ENCODE results near the gene CACNG8. TPM values are rescaled to one million over a fixed set of nuclear protein-coding genes. Genes with fewer than 3 reads are reported as not detected.

CACNG8 gene
- total RNA-seq, 1 experiment from 2014 or later, result 0.91 TPM

GRCh38 chr19:53985863-53986262 lies 23.1 kb downstream of the CACNG8 start:
- H3K27me3 Mint-ChIP-seq (ENCODE audit: insufficient read depth, unreplicated experiment), result no peaks in the 10 kb centered on the region
- no peak for DNase-seq
- TF ChIP-seq, protein P1, sequence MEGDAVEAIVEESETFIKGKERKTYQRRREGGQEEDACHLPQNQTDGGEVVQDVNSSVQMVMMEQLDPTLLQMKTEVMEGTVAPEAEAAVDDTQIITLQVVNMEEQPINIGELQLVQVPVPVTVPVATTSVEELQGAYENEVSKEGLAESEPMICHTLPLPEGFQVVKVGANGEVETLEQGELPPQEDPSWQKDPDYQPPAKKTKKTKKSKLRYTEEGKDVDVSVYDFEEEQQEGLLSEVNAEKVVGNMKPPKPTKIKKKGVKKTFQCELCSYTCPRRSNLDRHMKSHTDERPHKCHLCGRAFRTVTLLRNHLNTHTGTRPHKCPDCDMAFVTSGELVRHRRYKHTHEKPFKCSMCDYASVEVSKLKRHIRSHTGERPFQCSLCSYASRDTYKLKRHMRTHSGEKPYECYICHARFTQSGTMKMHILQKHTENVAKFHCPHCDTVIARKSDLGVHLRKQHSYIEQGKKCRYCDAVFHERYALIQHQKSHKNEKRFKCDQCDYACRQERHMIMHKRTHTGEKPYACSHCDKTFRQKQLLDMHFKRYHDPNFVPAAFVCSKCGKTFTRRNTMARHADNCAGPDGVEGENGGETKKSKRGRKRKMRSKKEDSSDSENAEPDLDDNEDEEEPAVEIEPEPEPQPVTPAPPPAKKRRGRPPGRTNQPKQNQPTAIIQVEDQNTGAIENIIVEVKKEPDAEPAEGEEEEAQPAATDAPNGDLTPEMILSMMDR (IDR thresholded peaks at IDR 0.05; ENCODE audit: insufficient read depth in 1 of 2, low read depth in 1 of 2, low read length in 1 of 2, severe bottlenecking in 1 of 2, unreplicated experiment in 1 of 2), result no peak
- intact Hi-C loops (cut with micrococcal nuclease; ENCODE audit: unreplicated experiment), result no loop called here
- Histone ChIP-seq H3K9me3 (no peaks in the 10 kb centered on the region), H3K36me3 (ENCODE audit: control insufficient read depth, insufficient read depth, low read length) (no peaks in the 10 kb centered on the region), H3K4me3 (ENCODE audit: low read depth, low read length) (no peak overlapping the region), H3K27me3 (replicated peaks; ENCODE audit: control insufficient read depth, insufficient read depth, low read length) (no peaks in the 10 kb centered on the region), H3K4me1 (no peaks in the 10 kb centered on the region)
- H3K36me3 Mint-ChIP-seq (ENCODE audit: insufficient read depth, unreplicated experiment), result no peaks in the 10 kb centered on the region
- peaks cover 4% of the 10 kb centered on the region for H3K9me3 Mint-ChIP-seq (ENCODE audit: unreplicated experiment)
- ChIA-PET POLR2A (no interaction called here), CTCF (no interaction called here)
- H3K27ac Mint-ChIP-seq (ENCODE audit: unreplicated experiment), result no peak overlapping the region
- no TSS peak for BruUV-seq (replicated peaks)
- no peak overlapping the region for H3K4me3 Mint-ChIP-seq (ENCODE audit: unreplicated experiment)
- no peaks in the 10 kb centered on the region for H3K4me1 Mint-ChIP-seq (ENCODE audit: low read depth, unreplicated experiment)

DNA sequence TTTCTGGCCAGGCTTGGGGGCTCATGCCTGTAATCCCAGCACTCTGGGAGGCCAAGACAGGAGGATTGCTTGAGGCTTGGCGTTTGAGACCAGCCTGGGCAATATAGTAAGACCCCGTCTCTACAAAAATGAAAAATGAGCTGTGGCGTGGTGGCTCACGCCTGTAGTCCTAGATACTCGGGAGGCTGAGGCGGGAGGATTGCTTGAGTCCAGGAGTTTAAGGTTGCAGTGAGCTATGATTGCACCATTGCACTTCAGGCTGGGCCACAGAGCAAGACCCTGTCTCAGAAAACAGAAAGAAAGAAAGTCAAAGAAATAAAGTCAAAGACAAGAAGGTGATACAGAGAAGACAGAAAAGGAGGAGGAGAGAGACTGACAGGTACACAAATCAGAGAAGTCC lies 26.2 kb downstream of the CACNG8 start:
- ChIA-PET CTCF (no interaction called here), POLR2A (no interaction called here)
- Histone ChIP-seq H3K36me3 (ENCODE audit: control insufficient read depth, insufficient read depth, low read length) (no peaks in the 10 kb centered on the region), H3K4me3 (ENCODE audit: low read depth, low read length) (no peak overlapping the region), H3K9me3 (no peaks in the 10 kb centered on the region), H3K4me1 (no peaks in the 10 kb centered on the region), H3K27me3 (replicated peaks; ENCODE audit: control insufficient read depth, insufficient read depth, low read length) (no peaks in the 10 kb centered on the region)
- Mint-ChIP-seq H3K27ac (ENCODE audit: unreplicated experiment) (no peak overlapping the region), H3K4me3 (ENCODE audit: unreplicated experiment) (no peak overlapping the region), H3K36me3 (ENCODE audit: insufficient read depth, unreplicated experiment) (no peaks in the 10 kb centered on the region), H3K9me3 (ENCODE audit: unreplicated experiment) (no peaks in the 10 kb centered on the region), H3K27me3 (ENCODE audit: insufficient read depth, unreplicated experiment) (no peaks in the 10 kb centered on the region), H3K4me1 (ENCODE audit: low read depth, unreplicated experiment) (no peaks in the 10 kb centered on the region)
- TF ChIP-seq, protein P1 (IDR thresholded peaks at IDR 0.05; ENCODE audit: insufficient read depth in 1 of 2, low read depth in 1 of 2, low read length in 1 of 2, severe bottlenecking in 1 of 2, unreplicated experiment in 1 of 2), result no peak
- no TSS peak for BruUV-seq (replicated peaks)
- intact Hi-C loops (cut with micrococcal nuclease; ENCODE audit: unreplicated experiment), result no loop called here
- DNase-seq, result no peak

DNA sequence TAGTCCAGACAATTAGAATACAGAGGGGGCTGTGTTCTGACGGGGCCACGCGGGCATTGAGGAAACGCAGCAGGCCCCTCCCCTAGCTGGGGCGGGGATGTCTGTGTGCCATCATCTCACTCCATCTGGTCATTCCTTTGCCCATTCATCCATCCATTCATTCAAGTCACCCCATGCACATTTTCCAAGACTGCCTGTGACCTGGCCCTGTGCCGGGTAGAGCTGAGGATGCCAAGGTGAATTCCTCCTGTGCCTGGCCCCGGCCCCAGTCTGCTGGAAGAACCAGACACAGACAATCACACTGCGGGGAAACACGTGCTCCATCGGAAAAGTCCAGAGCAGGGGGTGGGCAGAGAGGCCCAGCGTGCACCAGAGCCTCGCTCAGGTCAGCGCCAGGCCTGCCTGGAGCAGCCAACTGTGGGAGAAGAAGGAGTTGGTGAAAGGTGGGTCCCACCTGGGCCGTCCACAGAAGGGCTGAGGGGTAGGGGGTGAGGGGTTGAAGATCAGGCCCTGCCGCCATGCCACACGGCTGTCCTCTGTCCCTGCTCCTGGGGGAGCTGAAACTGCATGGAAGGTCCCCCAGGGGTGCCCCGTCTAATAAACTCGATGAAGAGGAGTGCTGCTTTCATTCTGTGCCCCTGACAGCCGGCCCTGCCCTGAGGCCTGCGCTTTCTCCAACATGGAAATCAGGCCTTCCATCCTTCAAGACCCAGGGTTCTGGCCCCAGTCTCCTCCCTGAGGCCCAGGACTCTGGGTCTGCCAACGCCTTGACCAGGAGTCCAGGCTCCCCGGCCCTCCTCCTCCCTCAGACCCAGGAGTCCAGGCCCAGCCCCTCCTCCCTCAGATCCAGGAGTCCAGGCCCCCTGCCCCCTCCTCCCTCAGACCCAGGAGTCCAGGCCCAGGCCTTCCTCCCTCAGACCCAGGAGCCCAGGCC lies 27.1 kb downstream of the CACNG8 start:
- Mint-ChIP-seq H3K4me3 (ENCODE audit: unreplicated experiment) (no peak overlapping the region), H3K9me3 (ENCODE audit: unreplicated experiment) (no peaks in the 10 kb centered on the region), H3K36me3 (ENCODE audit: insufficient read depth, unreplicated experiment) (no peaks in the 10 kb centered on the region), H3K27me3 (ENCODE audit: insufficient read depth, unreplicated experiment) (no peaks in the 10 kb centered on the region), H3K27ac (ENCODE audit: unreplicated experiment) (no peak overlapping the region), H3K4me1 (ENCODE audit: low read depth, unreplicated experiment) (no peaks in the 10 kb centered on the region)
- H3K4me1 ChIP-seq, result no peaks in the 10 kb centered on the region
- ChIA-PET POLR2A (no interaction called here), CTCF (no interaction called here)
- BruUV-seq (replicated peaks), result no TSS peak
- no peaks in the 10 kb centered on the region for H3K27me3 ChIP-seq (replicated peaks; ENCODE audit: control insufficient read depth, insufficient read depth, low read length)
- TF ChIP-seq, protein P1 (IDR thresholded peaks at IDR 0.05; ENCODE audit: insufficient read depth in 1 of 2, low read depth in 1 of 2, low read length in 1 of 2, severe bottlenecking in 1 of 2, unreplicated experiment in 1 of 2), result no peak
- H3K9me3 ChIP-seq, result no peaks in the 10 kb centered on the region
- no peak for DNase-seq
- intact Hi-C loops (cut with micrococcal nuclease; ENCODE audit: unreplicated experiment), result no loop called here
- H3K4me3 ChIP-seq (ENCODE audit: low read depth, low read length), result no peak overlapping the region
- H3K36me3 ChIP-seq (ENCODE audit: control insufficient read depth, insufficient read depth, low read length), result no peaks in the 10 kb centered on the region
